Choroid plexus epithelial cell (primary cell): ENCODE data around the gene JOSD1.

Experiments
- DNase-seq: peaks from one replicate; pipeline ENCODE4 v3.0.0-alpha.2; 2010; ENCODE audit warnings: low read depth
- H3K4me3 ChIP-seq: 2 replicates; pipeline ENCODE4 v1.5.1; 2011; ENCODE audit warnings: low read depth, mild to moderate bottlenecking, control low read depth, low read length, moderate library complexity
- TF ChIP-seq, protein P1 (sequence below): conservative IDR thresholded peaks from 2 replicates; pipeline ENCODE4 v1.5.1; 2011; ENCODE audit warnings: low read depth, mild to moderate bottlenecking, control low read depth, inconsistent platforms, low read length, moderate library complexity

The JOSD1 gene

DNA sequence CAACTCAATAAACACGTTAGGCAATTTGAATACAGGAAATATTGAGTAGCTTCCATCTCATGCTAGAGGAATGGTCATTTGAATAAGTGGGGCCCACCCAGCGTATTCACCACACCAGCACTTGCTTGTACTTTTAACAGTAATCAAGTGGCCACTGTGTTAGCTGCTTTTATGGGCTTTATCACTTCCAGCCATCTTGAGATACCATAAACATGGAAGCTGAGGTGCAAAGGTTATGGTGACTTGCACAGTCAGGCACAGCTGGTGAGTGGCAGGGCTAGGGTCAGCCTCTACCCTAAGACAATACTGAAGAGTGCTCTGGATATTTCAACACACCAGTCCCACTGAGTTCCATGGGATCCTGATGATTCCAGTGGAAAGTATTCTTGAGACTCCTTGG is 6.7 kb downstream of the JOSD1 start:
- TF ChIP-seq, protein P1, sequence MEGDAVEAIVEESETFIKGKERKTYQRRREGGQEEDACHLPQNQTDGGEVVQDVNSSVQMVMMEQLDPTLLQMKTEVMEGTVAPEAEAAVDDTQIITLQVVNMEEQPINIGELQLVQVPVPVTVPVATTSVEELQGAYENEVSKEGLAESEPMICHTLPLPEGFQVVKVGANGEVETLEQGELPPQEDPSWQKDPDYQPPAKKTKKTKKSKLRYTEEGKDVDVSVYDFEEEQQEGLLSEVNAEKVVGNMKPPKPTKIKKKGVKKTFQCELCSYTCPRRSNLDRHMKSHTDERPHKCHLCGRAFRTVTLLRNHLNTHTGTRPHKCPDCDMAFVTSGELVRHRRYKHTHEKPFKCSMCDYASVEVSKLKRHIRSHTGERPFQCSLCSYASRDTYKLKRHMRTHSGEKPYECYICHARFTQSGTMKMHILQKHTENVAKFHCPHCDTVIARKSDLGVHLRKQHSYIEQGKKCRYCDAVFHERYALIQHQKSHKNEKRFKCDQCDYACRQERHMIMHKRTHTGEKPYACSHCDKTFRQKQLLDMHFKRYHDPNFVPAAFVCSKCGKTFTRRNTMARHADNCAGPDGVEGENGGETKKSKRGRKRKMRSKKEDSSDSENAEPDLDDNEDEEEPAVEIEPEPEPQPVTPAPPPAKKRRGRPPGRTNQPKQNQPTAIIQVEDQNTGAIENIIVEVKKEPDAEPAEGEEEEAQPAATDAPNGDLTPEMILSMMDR, result no peak
- H3K4me3 ChIP-seq, result no peak overlapping the region
- no peak for DNase-seq

DNA sequence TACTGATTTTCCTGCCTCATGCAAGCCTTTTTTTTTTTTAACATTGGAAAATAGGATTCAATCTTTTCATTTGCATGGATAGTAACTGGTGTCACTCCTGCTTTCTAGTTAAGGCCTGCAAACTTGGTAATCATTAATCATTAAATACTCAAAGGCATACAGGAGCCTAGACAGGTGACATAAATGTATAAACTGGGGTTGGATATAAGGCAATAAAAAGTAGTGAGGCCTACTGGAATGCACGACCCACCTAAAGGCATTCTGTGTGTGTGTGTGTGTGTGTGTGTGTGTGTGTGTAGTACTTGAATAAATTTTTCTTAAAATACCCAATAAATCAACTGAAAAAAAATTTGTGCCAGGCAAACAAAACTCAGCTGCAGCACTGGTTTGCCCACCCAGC is 11.1 kb downstream of the JOSD1 start:
- TF ChIP-seq, protein P1, result no peak
- no peak overlapping the region for H3K4me3 ChIP-seq
- DNase-seq, result no peak

DNA sequence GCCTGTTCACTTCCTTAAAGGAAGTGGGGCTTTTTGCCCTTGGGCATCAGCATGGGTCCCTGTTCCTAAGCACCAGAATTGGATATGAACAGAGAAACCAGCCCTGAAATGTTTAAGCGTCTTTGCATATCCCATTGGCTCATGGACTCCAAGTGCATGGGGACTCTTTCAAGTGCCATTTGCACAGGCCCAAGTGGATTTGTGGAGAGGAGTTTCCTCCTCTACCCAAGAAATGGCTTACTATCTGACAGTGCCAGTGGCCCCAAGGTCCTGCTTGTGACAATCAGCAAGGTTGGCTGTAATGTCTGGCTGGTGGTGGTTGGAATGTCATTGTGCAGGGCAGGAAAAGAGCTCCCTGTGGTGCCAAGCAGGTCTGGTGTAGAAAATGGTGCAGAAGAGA is 15.0 kb downstream of the JOSD1 start:
- TF ChIP-seq, protein P1, result no peak
- H3K4me3 ChIP-seq, result no peak overlapping the region
- DNase-seq, result no peak

DNA sequence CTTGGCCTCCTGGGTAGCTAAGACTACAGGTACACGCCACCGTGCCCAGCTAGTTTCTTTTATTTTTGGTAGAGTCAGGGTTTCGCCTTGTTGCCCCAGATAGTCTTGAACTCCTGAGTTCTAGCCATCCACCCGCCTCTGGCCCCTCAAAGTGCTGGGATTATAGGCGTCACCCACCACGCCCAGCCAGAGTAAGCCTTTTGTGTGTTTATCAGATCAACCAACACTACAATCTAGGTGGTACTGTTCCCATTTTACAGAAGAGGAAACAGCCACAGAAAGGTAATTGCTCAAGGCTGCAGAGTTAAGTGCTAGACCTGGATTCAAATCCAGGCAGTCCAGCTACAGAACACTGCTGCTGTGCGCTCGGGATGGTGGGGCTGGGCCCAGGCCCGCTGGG is 15.8 kb downstream of the JOSD1 start:
- TF ChIP-seq, protein P1, result no peak
- no peak for DNase-seq
- no peak overlapping the region for H3K4me3 ChIP-seq

DNA sequence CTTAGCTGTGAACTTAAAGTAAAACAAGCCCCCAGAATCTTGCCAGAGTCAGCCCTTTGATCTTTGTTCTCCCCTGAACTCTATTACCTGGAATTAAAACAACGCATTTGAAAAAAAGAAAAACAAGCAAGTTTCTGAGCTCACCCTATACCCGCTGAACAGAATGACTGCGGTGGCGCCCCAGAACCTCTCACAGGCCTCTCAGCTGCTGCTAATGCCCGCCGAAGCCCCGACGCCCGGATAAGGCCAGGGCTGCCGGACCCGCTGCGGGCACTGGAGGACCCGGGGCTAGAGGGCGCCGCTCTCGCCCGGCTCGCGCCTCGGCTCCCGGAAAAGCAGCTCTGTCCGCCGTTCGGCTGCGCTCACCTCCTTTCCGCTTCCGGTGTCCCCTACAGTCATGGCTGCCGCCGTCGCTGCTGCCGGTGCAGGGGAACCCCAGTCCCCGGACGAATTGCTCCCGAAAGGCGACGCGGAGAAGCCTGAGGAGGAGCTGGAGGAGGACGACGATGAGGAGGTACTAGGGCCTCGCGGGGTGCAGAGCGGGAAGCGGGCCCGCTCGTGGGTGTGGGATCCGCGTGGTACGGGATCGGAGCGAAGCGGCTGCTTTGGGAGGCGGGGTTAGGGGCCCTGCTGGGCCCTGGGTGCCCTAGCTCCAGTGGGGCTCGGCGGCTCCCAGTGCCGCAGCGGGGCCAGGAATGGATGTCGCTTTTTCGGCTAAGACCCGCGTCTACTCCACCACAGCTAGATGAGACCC is 19.0 kb downstream of the JOSD1 start, which contains the start of gene TOMM22:
TSS of gene TOMM22 (plus strand) at position 376 of the 754 bp plus-strand sequence. CDS start at position 398, 22 bp downstream.
- DNase-seq, result peak; percentile 87
- TF ChIP-seq, protein P1, result peak; percentile 52
- peak within 1 kb of the TSS; percentile 98 for H3K4me3 ChIP-seq

DNA sequence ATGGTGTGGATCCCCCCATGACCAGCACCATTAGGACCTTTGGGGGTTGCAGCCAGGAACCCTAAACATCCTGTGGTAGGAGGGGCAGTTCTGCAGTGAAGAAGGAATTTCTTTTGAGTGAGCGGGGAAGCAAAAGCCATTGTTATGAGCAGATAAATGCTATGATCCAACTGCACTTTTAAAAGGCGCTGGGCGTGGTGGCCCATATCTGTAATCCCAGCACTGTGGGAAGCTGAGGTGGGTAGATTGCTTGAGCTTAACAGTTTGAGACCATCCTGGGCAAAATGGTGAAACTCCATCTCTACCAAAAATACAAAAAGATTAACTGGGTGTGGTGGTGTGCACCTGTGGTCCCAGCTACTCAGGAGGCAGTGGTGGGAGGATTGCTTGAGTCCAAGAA is 24.9 kb downstream of the JOSD1 start:
- no peak for DNase-seq
- no peak overlapping the region for H3K4me3 ChIP-seq
- TF ChIP-seq, protein P1, result no peak

DNA sequence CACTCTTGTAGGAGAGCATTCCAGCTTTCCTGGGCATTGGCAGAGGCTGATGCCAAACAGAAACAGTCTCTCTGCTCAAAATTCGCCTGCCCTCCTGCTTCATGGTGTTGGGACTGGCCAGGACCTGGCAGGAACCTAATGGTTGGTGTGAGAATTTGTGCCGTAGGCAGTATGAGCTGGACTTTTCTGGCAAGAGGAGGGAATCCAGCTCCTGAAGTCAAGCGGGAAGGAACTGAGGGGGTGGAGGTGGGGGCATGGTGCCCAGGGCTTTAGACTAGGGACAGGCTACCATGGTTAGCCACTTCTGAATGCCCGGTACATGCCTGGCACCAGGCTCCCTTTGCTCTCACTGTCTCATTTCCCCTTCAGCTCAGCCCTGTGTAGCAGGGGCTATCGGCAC is 25.9 kb downstream of the JOSD1 start:
- DNase-seq, result no peak
- no peak overlapping the region for H3K4me3 ChIP-seq
- TF ChIP-seq, protein P1, result no peak
